G401 (cell line): ENCODE data around the gene NLGN2. TPM values are rescaled to one million over a fixed set of nuclear protein-coding genes. Genes with fewer than 3 reads are reported as not detected.
"Not testable (repeated sequence)": the region's sequence is repeated elsewhere in the genome, so short reads cannot be mapped to it uniquely, and the experiment has no call there.

Source experiments
- DNase-seq: peaks from one replicate; pipeline ENCODE4 v3.0.0-alpha.2; 2015; ENCODE audit warnings: low spot score
- in situ Hi-C: cut with HindIII; loops from 2 replicates; pipeline ENCODE4 v1.10.0; 2016; ENCODE audit warnings: low sequenced_read_pairs, mixed read lengths
- total RNA-seq: library from RNA; depleted of rRNA; stranded (reverse); fragments of >200 nt; shearing (Covaris generic); gene quantifications from 2 replicates; pipeline ENCODE4 v1.2.3, GENCODE V29; 2014; rRNA removed

The NLGN2 gene
- total RNA-seq, result 5.5 and 6.8 TPM in 2 replicates

GRCh38 chr17:7407485-7408251 lies at the start of gene NLGN2:
Gene NLGN2 (plus strand): TSS chr17:7407845. CDS start chr17:7408256, 411 bp downstream.
- no peak for DNase-seq
- in situ Hi-C loops, result no loop called here

- DNase-seq, result no peak
- in situ Hi-C loops, result no loop called here
These were observed 45.7 kb upstream of the NLGN2 start for GRCh38 chr17:7361906-7362305.

- in situ Hi-C loops, result no loop called here
These were observed 44.3 kb upstream of the NLGN2 start for GRCh38 chr17:7363311-7363710.

GRCh38 chr17:7365963-7366362 lies 41.7 kb upstream of the NLGN2 start:
- in situ Hi-C loops, result not testable (repeated sequence)

More at GRCh38 chr17:7363311-7363710, 44.3 kb upstream of the NLGN2 start:
- DNase-seq, result no peak

GRCh38 chr17:7367083-7367482 lies 40.6 kb upstream of the NLGN2 start:
- DNase-seq, result no peak
- in situ Hi-C loops, result no loop called here

More at GRCh38 chr17:7365963-7366362, 41.7 kb upstream of the NLGN2 start:
- not testable (repeated sequence) for DNase-seq

GRCh38 chr17:7367918-7368598 lies 39.6 kb upstream of the NLGN2 start:
- no peak for DNase-seq
- in situ Hi-C loops, result no loop called here

GRCh38 chr17:7368599-7368994 lies 39.0 kb upstream of the NLGN2 start:
- in situ Hi-C loops, DNase-seq: not testable (repeated sequence)

- DNase-seq, result no peak
- in situ Hi-C loops, result no loop called here
These were observed 37.8 kb upstream of the NLGN2 start for GRCh38 chr17:7369825-7370224.

GRCh38 chr17:7370853-7371252 lies 36.8 kb upstream of the NLGN2 start:
- in situ Hi-C loops, result no loop called here
- DNase-seq, result no peak

GRCh38 chr17:7374353-7374752 lies 33.3 kb upstream of the NLGN2 start:
- DNase-seq, result no peak
- in situ Hi-C loops, result no loop called here

- in situ Hi-C loops, result loop anchor here (25.0 kb wide), 1 partner anchor 108 kb away; the partner anchor contains the start of genes POLR2A, SLC35G6 and ZBTB4
- no peak for DNase-seq
These were observed 28.5 kb upstream of the NLGN2 start for GRCh38 chr17:7379134-7379533.

GRCh38 chr17:7380321-7380720 lies 27.3 kb upstream of the NLGN2 start:
- in situ Hi-C loops, result loop anchor here (25.0 kb wide), 1 partner anchor 107 kb away; the partner anchor contains the start of genes POLR2A, SLC35G6 and ZBTB4
- DNase-seq, result peak; percentile 50

GRCh38 chr17:7380855-7381683 lies 26.6 kb upstream of the NLGN2 start, which contains the start of gene TNK1:
Gene TNK1 (plus strand): TSS chr17:7381089. CDS start chr17:7382927, 1,838 bp downstream.
- DNase-seq, result peak; percentile 69
- in situ Hi-C loops, result loop anchor here (25.0 kb wide), 1 partner anchor 106 kb away; the partner anchor contains the start of genes POLR2A, SLC35G6 and ZBTB4

- no peak for DNase-seq
- in situ Hi-C loops, result loop anchor here (25.0 kb wide), 1 partner anchor 104 kb away; the partner anchor contains the start of genes POLR2A, SLC35G6 and ZBTB4
These were observed 24.7 kb upstream of the NLGN2 start for GRCh38 chr17:7382901-7383300.

GRCh38 chr17:7383371-7383741 lies 24.3 kb upstream of the NLGN2 start:
- no peak for DNase-seq
- in situ Hi-C loops, result loop anchor here (25.0 kb wide), 1 partner anchor 104 kb away; the partner anchor contains the start of genes POLR2A, SLC35G6 and ZBTB4

GRCh38 chr17:7383742-7384488 lies 23.7 kb upstream of the NLGN2 start:
- DNase-seq, result peak; percentile 77
- in situ Hi-C loops, result loop anchor here (25.0 kb wide), 1 partner anchor 103 kb away; the partner anchor contains the start of genes POLR2A, SLC35G6 and ZBTB4

- in situ Hi-C loops, result loop anchor here (25.0 kb wide), 1 partner anchor 103 kb away; the partner anchor contains the start of genes POLR2A, SLC35G6 and ZBTB4
- DNase-seq, result no peak
These were observed 23.1 kb upstream of the NLGN2 start for GRCh38 chr17:7384489-7385081.

GRCh38 chr17:7388856-7389255 lies 18.8 kb upstream of the NLGN2 start:
- DNase-seq, result no peak
- in situ Hi-C loops, result loop anchor here (25.0 kb wide), 1 partner anchor 98 kb away; the partner anchor contains the start of genes POLR2A, SLC35G6 and ZBTB4
